ENCODE measurements around the gene HS6ST1.

DNA sequence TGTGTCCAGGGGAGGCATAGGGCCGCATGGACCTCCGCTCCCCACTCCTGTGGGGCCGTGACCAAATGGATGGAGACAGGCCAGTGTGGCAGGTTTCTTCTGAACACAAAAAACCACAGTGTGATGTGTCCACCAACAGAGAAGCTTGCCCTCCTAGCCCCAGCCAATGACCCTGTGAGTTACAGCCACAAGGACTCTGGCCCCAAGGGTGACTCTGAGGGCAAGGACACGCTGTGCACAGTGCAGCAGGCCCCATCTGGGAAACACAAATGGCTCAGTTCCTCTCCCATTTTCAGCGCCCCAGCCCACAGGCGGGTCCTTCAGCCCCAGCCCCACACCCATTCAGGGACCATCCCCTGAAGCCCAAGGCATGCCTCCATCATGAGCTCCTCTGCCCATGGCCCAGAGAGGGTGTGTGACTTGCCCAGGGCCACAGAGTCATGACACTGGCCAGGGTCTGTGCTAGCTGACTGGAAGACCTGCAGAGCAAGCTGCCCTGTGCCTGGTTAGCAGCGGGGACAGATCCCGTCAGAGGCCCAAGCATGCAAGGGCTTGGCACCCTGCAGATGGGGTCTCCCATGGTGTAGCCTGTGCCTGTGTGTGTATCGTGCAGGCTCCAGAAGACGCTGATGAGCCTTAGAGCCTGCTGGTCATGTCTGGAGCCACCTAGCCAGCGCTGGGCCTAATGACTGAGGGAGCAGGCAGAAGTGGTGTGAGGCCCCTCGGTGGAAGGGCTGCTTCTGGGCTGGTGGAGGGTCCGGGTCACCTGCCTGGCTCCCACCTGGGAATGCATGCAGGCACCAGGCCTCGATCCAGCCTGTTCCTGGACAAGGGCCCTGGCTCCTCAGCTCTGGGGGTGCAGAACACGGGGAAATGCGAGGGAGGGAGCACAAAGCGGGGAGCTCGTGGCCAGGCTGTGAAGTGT is 47.7 kb downstream of the HS6ST1 start:
- TF ChIP-seq CTCF (conservative IDR thresholded peaks at IDR 0.05 in 1 of 2, IDR thresholded peaks at IDR 0.05 in 1 of 2; ENCODE audit: extremely low read depth in 1 of 2, insufficient read depth in 1 of 2, low read depth in 1 of 2, low read length in 2 of 2) (no peak), EZH2 (IDR thresholded peaks at IDR 0.05; ENCODE audit: borderline replicate concordance, low read length) (no peak)
